Measurements from ENCODE around the gene SPACA6.

GRCh38 chr19:51706296-51706695 lies 13.2 kb downstream of the SPACA6 start:
- TF ChIP-seq CTCF (conservative IDR thresholded peaks at IDR 0.05 in 1 of 2, IDR thresholded peaks at IDR 0.05 in 1 of 2; ENCODE audit: low read depth in 1 of 2, low read length in 2 of 2): no peak
- TF ChIP-seq EZH2 (IDR thresholded peaks at IDR 0.05; ENCODE audit: low read length, missing control alignments): no peak

All from fibroblast of lung (primary cell).